HEK293 (cell line): ENCODE results near the gene RPS21.

Experiments used
- CTCF ChIA-PET: fragments of 350-600 bp; formaldehyde crosslinking; extraction: SDS; loops from one replicate; lab custom pipeline; 2021; ENCODE audit warnings: antibody characterized with exemption; lab: Yijun Ruan, JAX
- POLR2A ChIA-PET: fragments of 300-600 bp; formaldehyde crosslinking; extraction: SDS; loops from one replicate; lab custom pipeline; 2020; ENCODE audit warnings: antibody characterized with exemption, inconsistent platforms; lab: Yijun Ruan, JAX
- H3K27ac ChIP-seq: fragments of 200-500 bp; sonication (Bioruptor generic); 2 replicates; pipeline ENCODE4 v1.5.1; 2014; ENCODE audit warnings: low read depth, low read length, control low read depth, inconsistent platforms; ENCODE audit errors: extremely low read depth
- H3K36me3 ChIP-seq, 2 experiments: fragments of 200-500 bp in 1 of 2; sonication (Bioruptor generic) in 1 of 2; 1 replicate in 1 of 2; 2 replicates in 1 of 2; pipeline ENCODE4 v1.5.1; 2014 to 2017; ENCODE audit warnings: inconsistent platforms in 2 of 2, low read length in 2 of 2; ENCODE audit not compliant: control insufficient read depth in 2 of 2, insufficient read depth in 1 of 2
- H3K4me1 ChIP-seq: fragments of 200-500 bp; sonication (Bioruptor generic); 2 replicates; pipeline ENCODE4 v1.5.1; 2014; ENCODE audit warnings: mild to moderate bottlenecking, low read length, inconsistent platforms; ENCODE audit not compliant: control insufficient read depth, insufficient read depth
- H3K4me3 ChIP-seq: 2 replicates; pipeline ENCODE4 v1.5.1; 2011; ENCODE audit warnings: low read depth, mild to moderate bottlenecking, control low read depth, low read length, moderate library complexity
- H3K9me3 ChIP-seq: fragments of 200-500 bp; sonication (Bioruptor generic); 2 replicates; pipeline ENCODE4 v1.5.1; 2014; ENCODE audit warnings: low read depth, low read length, inconsistent platforms; ENCODE audit not compliant: control insufficient read depth, insufficient read depth
- INSM2 ChIP-seq: fragments of 450-650 bp; formaldehyde crosslinking; IDR thresholded peaks from 2 replicates; pipeline ENCODE4 v1.5.1; 2016; ENCODE audit warnings: missing biosample characterization, missing genetic modification characterization
- KLF8 ChIP-seq: fragments of 450-650 bp; formaldehyde crosslinking; IDR thresholded peaks from 2 replicates; pipeline ENCODE4 v1.5.1; 2016; ENCODE audit warnings: missing biosample characterization, missing genetic modification characterization
- KLF9 ChIP-seq: fragments of 450-650 bp; formaldehyde crosslinking; IDR thresholded peaks from 2 replicates; pipeline ENCODE4 v1.5.1; 2016; ENCODE audit warnings: missing biosample characterization, missing genetic modification characterization, low read depth
- YY2 ChIP-seq: fragments of 450-650 bp; formaldehyde crosslinking; IDR thresholded peaks from 2 replicates; pipeline ENCODE4 v1.5.1; 2016; ENCODE audit warnings: missing biosample characterization, missing genetic modification characterization
- ZBTB8A ChIP-seq: fragments of 450-650 bp; formaldehyde crosslinking; IDR thresholded peaks from 2 replicates; pipeline ENCODE4 v1.5.1; 2016; ENCODE audit warnings: missing biosample characterization, missing genetic modification characterization
- ZNF140 ChIP-seq: fragments of 450-650 bp; formaldehyde crosslinking; IDR thresholded peaks from 2 replicates; pipeline ENCODE4 v1.5.1; 2016; ENCODE audit warnings: missing biosample characterization, missing genetic modification characterization
- ZNF157 ChIP-seq: fragments of 450-650 bp; formaldehyde crosslinking; IDR thresholded peaks from 2 replicates; pipeline ENCODE4 v1.5.1; 2016; ENCODE audit warnings: missing biosample characterization, missing genetic modification characterization
- ZNF174 ChIP-seq: fragments of 450-650 bp; formaldehyde crosslinking; IDR thresholded peaks from 2 replicates; pipeline ENCODE4 v1.5.0; 2017; ENCODE audit warnings: missing biosample characterization, mild to moderate bottlenecking, missing genetic modification characterization
- ZNF202 ChIP-seq: fragments of 450-650 bp; formaldehyde crosslinking; IDR thresholded peaks from 2 replicates; pipeline ENCODE4 v1.5.1; 2016; ENCODE audit warnings: missing biosample characterization, missing genetic modification characterization, borderline replicate concordance
- ZNF280D ChIP-seq: fragments of 450-650 bp; formaldehyde crosslinking; IDR thresholded peaks from 2 replicates; pipeline ENCODE4 v1.5.1; 2016; ENCODE audit warnings: missing biosample characterization, missing genetic modification characterization
- ZNF311 ChIP-seq: fragments of 450-650 bp; formaldehyde crosslinking; IDR thresholded peaks from 2 replicates; pipeline ENCODE4 v1.5.1; 2017; ENCODE audit warnings: missing biosample characterization, missing genetic modification characterization, borderline replicate concordance
- ZNF350 ChIP-seq: fragments of 450-650 bp; formaldehyde crosslinking; IDR thresholded peaks from 2 replicates; pipeline ENCODE4 v1.5.0; 2017; ENCODE audit warnings: missing biosample characterization, mild to moderate bottlenecking, missing genetic modification characterization
- ZNF354C ChIP-seq: fragments of 450-650 bp; formaldehyde crosslinking; IDR thresholded peaks from 2 replicates; pipeline ENCODE4 v1.5.1; 2016; ENCODE audit warnings: missing biosample characterization, missing genetic modification characterization, low read depth, borderline replicate concordance
- ZNF561 ChIP-seq: fragments of 450-650 bp; IDR thresholded peaks from 2 replicates; pipeline ENCODE4 v1.5.1; 2018; ENCODE audit warnings: missing biosample characterization, missing genetic modification characterization, borderline replicate concordance
- ZNF580 ChIP-seq: fragments of 450-650 bp; formaldehyde crosslinking; IDR thresholded peaks from 2 replicates; pipeline ENCODE4 v1.5.1; 2016; ENCODE audit warnings: missing biosample characterization, missing genetic modification characterization
- ZNF621 ChIP-seq: fragments of 450-650 bp; formaldehyde crosslinking; IDR thresholded peaks from 2 replicates; pipeline ENCODE4 v1.5.1; 2017; ENCODE audit warnings: missing biosample characterization, missing genetic modification characterization
- ZNF792 ChIP-seq: fragments of 450-650 bp; formaldehyde crosslinking; IDR thresholded peaks from 2 replicates; pipeline ENCODE4 v1.5.1; 2016; ENCODE audit warnings: missing biosample characterization, missing genetic modification characterization
- TF ChIP-seq, protein P1 (sequence below): fragments of 450-650 bp; formaldehyde crosslinking; IDR thresholded peaks from 2 replicates; pipeline ENCODE4 v1.5.1; 2016; ENCODE audit warnings: missing biosample characterization, missing genetic modification characterization, borderline replicate concordance

The RPS21 gene

GRCh38 chr20:62347445-62347844 is 39.5 kb upstream of the RPS21 start:
- peaks cover 5 to 72% of the 10 kb centered on the region in 2 experiments; a peak in 2 of 3 replicates for H3K36me3 ChIP-seq
- no peak overlapping the region for H3K4me3 ChIP-seq
- H3K4me1 ChIP-seq: peaks cover 5% of the 10 kb centered on the region; the same call in 1 of the 2 replicates
- no peak for TF ChIP-seq ZNF792 (tag by site-specific recombination)
- TF ChIP-seq ZBTB8A: no peak
- TF ChIP-seq YY2 (tag by site-specific recombination): no peak
- no peak for TF ChIP-seq ZNF280D (tag by site-specific recombination)
- TF ChIP-seq ZNF621 (tag by site-specific recombination): no peak
- no peak for TF ChIP-seq KLF9
- TF ChIP-seq ZNF140 (tag by site-specific recombination): no peak
- no peak for TF ChIP-seq ZNF311 (tag by site-specific recombination)
- TF ChIP-seq, protein P1, sequence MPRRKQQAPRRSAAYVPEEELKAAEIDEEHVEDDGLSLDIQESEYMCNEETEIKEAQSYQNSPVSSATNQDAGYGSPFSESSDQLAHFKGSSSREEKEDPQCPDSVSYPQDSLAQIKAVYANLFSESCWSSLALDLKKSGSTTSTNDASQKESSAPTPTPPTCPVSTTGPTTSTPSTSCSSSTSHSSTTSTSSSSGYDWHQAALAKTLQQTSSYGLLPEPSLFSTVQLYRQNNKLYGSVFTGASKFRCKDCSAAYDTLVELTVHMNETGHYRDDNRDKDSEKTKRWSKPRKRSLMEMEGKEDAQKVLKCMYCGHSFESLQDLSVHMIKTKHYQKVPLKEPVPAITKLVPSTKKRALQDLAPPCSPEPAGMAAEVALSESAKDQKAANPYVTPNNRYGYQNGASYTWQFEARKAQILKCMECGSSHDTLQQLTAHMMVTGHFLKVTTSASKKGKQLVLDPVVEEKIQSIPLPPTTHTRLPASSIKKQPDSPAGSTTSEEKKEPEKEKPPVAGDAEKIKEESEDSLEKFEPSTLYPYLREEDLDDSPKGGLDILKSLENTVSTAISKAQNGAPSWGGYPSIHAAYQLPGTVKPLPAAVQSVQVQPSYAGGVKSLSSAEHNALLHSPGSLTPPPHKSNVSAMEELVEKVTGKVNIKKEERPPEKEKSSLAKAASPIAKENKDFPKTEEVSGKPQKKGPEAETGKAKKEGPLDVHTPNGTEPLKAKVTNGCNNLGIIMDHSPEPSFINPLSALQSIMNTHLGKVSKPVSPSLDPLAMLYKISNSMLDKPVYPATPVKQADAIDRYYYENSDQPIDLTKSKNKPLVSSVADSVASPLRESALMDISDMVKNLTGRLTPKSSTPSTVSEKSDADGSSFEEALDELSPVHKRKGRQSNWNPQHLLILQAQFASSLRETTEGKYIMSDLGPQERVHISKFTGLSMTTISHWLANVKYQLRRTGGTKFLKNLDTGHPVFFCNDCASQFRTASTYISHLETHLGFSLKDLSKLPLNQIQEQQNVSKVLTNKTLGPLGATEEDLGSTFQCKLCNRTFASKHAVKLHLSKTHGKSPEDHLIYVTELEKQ (tag by site-specific recombination): no peak
- no peak for TF ChIP-seq ZNF157 (tag by site-specific recombination)
- TF ChIP-seq ZNF202 (tag by site-specific recombination): no peak
- TF ChIP-seq ZNF174 (tag by site-specific recombination): no peak
- no peak for TF ChIP-seq ZNF354C
- no peak for TF ChIP-seq INSM2 (tag by site-specific recombination)
- TF ChIP-seq ZNF350 (tag by site-specific recombination): no peak
- TF ChIP-seq, all 188 proteins: peak for 0
- ChIA-PET POLR2A (interaction anchor here (1.4 kb wide), 1 partner anchor 35 kb away, joined by 3 read pairs; no protein-coding TSS in a partner anchor), CTCF (no interaction called here)
- no peaks in the 10 kb centered on the region for H3K9me3 ChIP-seq
- H3K27ac ChIP-seq: no peak overlapping the region

DNA sequence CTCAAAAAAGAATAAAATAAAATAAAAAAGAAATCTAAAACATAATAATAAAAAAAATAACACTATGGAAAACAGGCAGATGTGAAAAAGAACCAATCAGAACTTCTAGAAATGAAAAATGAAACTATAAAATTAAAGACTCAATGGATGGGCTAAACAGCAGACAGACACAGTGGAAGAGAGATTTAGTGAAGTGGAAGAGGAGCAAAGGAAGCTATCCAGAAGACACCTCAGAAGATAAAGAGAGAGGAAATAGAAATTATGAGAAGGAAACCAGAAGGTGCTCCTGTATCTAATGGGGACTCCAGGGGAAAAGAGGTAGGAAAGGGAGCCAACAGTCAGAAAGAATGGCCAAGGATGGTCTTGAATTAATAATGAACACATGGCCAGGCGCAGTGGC is 38.3 kb upstream of the RPS21 start:
- H3K36me3 ChIP-seq: peaks cover 5 to 73% of the 10 kb centered on the region in 2 experiments; a peak in 2 of 3 replicates
- H3K4me3 ChIP-seq: no peak overlapping the region
- H3K27ac ChIP-seq: no peak overlapping the region
- H3K9me3 ChIP-seq: no peaks in the 10 kb centered on the region
- peaks cover 5% of the 10 kb centered on the region; the same call in 1 of the 2 replicates for H3K4me1 ChIP-seq
- POLR2A ChIA-PET: interaction anchor here (2.2 kb wide), 1 partner anchor 17 kb away, joined by 17 read pairs; no protein-coding TSS in a partner anchor
- CTCF ChIA-PET: interaction anchor here (0.6 to 0.7 kb wide), 2 partner anchors 34 kb away, joined by 3 to 5 read pairs; no protein-coding TSS in a partner anchor
- TF ChIP-seq KLF8 (tag by site-specific recombination): peak; percentile 21; the same call in 1 of the 2 replicates
- TF ChIP-seq ZNF580 (tag by site-specific recombination): 0 out of 2 replicates have a peak, but pooled peaks have one; percentile 26
- TF ChIP-seq ZNF561 (tag by site-specific recombination): no peak
